Measurements from ENCODE around the gene RUNDC3A.

GRCh38 chr17:44277976-44278375 lies 30.4 kb upstream of the RUNDC3A start:
- no peak for TF ChIP-seq CTCF (IDR thresholded peaks at IDR 0.05; ENCODE audit: control extremely low read depth in 1 of 3, insufficient read depth in 1 of 3, low read depth in 1 of 3, low read length in 3 of 3)
- no peak for TF ChIP-seq RAD21 (IDR thresholded peaks at IDR 0.05 in 1 of 2, conservative IDR thresholded peaks at IDR 0.05 in 1 of 2; ENCODE audit: low read depth in 2 of 2, low read length in 2 of 2)
- TF ChIP-seq KDM1A (IDR thresholded peaks at IDR 0.05; ENCODE audit: borderline replicate concordance, low read length), result no peak
- TF ChIP-seq ZNF274 (IDR thresholded peaks at IDR 0.05; ENCODE audit: borderline replicate concordance, extremely low read depth, low read length), result no peak
- no peak for TF ChIP-seq TAF1 (IDR thresholded peaks at IDR 0.05; ENCODE audit: low read depth, low read length)
- no peak for TF ChIP-seq USF2 (IDR thresholded peaks at IDR 0.05; ENCODE audit: low read length)
- no peak for TF ChIP-seq POLR2A (IDR thresholded peaks at IDR 0.05; ENCODE audit: control extremely low read depth in 1 of 2, low read depth in 2 of 2, low read length in 2 of 2)
- no peak for TF ChIP-seq RNF2 (IDR thresholded peaks at IDR 0.05; ENCODE audit: borderline replicate concordance, low read depth, low read length, missing control alignments, poor library complexity, severe bottlenecking)
- no peak for TF ChIP-seq EP300 (IDR thresholded peaks at IDR 0.05; ENCODE audit: borderline replicate concordance in 1 of 2, low read depth in 2 of 2, low read length in 2 of 2)
- TF ChIP-seq EZH2 (IDR thresholded peaks at IDR 0.05; ENCODE audit: low read depth, low read length, severe bottlenecking), result no peak
- TF ChIP-seq POLR2AphosphoS5 (IDR thresholded peaks at IDR 0.05; ENCODE audit: low read depth, low read length), result no peak
